Hippocampal formation (tissue), 2 donors: Measurements from ENCODE around the gene NR5A2.

ENCODE experiments used
- DNase-seq, 2 donors: peaks; one replicate each; lab custom pipeline; 2025; lab: John Stamatoyannopoulos, UW

Gene NR5A2

DNA sequence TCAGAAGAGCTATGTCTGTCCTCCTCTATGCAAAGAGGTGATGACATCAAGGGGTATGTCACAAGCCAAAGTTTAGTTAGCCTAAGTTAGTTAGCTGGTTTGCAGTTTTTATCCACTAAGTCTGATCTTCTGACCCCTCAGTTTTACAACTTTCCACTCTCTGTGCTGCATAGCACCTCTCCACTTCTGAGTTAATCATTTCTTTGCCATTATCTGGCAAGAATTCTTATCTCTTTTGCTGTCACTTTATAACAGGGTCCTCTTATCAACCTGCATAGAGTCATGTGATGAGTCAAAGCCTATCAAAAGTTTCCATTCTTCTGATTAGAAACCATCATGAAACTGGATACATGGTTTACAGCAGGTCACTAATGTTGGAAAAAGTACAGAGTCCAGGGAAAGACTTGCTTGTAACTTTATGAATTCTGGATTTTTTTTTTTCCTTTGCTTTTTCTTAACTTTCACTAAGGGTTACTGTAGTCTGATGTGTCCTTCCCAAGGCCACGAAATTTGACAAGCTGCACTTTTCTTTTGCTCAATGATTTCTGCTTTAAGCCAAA is at the start of gene NR5A2:
NR5A2 (plus strand) TSS at position 447 of the 560 bp plus-strand sequence. CDS start 138 bp downstream, outside the sequence.
- no peak for DNase-seq

GRCh38 chr1:199978408-199978940 is 49.0 kb upstream of the NR5A2 start:
- no peak for DNase-seq

DNA sequence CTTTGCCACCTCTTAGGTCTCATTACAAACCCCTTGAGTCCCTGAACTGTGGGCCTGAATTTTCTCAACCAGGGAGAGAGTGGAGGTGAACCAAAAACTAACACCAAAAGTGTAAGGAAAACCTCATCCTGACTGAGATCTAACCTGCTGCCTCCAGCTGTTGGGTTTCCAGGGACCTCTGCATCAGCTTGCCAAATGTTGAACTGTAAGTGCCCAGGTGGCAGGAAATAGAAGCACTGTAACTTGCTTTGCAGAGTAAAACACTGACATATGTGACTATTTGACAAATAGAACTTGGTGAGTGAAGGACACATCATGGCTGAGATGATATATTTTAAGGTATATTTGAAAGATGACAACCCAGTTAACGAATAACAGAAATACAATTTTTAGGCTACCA is 48.4 kb upstream of the NR5A2 start:
- DNase-seq: no peak

DNA sequence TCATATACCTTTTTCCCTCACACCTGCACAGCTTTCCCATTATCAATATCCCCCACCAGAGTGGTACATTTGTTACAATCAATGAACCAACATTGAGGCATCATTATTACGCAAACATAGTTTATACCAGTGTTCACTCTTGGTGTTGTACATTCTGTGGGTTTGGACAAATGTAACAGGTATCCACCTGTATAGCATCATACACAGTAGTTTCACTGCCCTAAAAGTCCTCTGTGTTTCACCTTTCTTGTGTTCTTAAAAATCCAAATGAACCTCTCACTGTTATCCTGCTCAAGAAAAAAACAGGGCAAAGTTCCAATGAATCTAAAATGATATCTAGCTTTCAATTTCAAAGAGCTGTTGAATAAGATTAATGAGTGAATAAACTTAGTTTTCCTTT is 45.9 kb upstream of the NR5A2 start:
- no peak for DNase-seq

- DNase-seq: no peak
These were observed 44.9 kb upstream of the NR5A2 start for GRCh38 chr1:199982606-199983005.

DNA sequence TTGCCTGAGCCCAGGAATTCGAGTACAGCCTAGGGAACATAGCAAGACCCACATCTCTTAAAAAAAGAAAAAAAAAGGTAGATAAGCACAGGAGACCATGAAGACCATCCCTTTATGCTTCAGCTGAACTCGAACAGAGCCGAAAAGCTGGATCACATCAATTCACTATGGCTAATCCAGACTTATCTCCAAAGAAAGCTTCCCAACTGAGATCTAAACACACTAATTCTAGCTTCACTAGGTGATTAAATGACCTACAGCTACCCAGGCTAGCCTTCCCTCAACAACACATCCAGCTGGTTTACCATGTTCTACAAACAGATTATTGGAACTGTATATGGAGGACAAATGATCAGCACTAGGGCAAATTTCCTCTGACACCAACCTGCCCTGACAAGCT is 44.0 kb upstream of the NR5A2 start:
- no peak for DNase-seq

DNA sequence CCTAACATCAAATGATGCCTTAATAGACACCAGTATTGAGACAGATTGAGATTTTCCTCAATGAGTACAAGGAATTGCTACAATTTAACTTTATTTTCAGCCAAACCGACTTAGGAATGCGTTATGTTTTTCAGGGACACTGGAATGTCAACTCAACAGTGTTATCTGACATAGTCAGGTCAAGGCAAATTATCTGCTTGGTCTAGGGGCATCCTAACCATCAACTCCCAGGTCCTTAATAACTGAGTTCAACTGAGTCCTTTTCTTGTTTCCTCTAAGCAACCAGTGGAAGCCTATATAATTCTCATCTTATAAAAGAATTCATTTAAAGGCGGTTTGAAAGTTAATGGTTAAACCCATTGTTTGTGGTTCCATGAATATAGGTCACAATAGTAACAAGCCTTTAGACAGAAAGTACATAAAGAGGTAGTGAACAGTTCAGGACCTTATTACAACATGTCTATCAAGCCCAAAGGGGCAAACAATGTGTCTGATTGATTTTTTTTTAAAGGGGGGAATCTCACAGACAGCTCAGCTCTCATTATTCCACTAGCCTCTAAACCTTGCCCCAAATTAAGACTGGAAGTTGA is 32.3 kb upstream of the NR5A2 start:
- no peak for DNase-seq

- DNase-seq: no peak
These were observed 22.3 kb upstream of the NR5A2 start for GRCh38 chr1:200005165-200005564.

DNA sequence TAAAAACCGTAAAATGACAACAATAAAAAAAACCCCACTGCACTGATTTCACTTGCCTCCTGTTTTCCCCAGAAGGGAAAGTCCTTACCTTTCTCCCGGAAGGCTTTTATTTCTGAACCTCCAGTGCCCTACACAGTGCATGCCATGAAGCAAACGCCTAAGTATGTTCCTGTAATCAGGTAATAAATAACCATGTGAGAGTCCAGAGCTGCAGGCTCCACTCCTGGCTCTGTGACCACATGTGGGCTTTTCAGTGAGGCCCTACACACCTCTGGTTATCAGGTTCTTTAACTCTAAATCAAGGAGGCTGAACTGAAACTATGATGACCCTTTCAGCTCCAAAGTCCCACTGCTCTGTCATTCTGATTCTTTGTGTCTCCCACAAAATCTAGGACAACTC is 20.8 kb upstream of the NR5A2 start:
- DNase-seq: no peak

DNA sequence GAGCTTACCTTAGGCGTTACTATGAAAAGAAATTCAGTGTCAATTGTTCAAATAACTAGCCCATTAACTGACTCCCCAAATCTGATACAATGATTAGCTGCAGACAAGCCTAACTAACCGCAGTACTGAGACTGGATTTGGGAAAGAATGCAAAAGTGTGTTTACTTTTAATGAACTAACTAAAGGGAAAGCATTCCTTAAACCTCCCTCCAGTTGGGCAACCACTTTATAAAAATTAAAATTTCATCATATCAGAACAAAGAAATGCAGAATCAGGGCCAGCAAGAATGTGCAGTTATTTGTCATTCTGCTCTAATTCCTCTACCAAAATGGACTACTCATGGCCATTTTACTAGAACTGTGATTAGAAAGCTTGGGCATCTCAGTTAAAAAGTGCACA is 11.7 kb upstream of the NR5A2 start:
- DNase-seq: no peak

GRCh38 chr1:200021577-200022238 is 5.8 kb upstream of the NR5A2 start:
- no peak for DNase-seq

- DNase-seq: no peak
These were observed 5.2 kb upstream of the NR5A2 start for GRCh38 chr1:200022239-200022804.

GRCh38 chr1:200028586-200029034 is 1.1 kb downstream of the NR5A2 start:
- DNase-seq: no peak

DNA sequence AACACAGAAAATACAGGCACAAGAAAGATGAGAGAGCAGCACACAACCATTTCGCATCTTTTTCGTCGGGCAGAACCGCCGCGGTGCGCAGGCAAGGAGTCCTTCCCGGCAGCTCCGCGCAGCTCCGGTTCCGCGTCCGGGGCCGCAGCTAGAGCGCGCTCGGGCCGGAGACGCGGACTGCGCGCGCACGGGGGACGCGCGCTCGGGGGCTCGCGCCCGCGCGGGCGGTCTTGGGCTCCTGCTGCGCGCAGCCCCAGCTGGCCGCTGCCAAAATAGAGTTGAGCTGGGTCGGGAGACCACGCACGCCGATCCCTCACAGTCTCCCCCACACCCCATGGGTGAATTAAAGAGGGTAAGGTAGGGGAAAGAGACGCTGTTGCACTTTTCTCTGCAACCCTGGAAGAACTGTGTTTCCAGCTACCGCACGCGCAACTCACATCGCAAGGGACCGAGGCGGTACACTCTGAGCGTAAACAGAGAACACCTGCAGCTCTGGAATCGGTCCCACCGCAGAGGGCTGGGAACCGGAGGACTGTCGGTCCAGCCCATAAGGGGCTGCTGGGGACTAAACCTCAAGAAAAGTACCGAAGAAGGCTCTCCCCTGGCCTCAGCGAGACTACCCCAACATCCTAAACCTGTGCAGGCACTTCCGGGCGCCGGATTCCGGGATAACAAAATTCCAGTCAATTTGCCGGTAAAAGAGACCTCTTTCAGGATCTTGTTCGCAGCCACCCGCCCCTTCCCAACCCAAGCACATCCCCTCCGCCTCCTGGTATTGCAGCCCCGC is 1.7 kb downstream of the NR5A2 start:
- DNase-seq: no peak

DNA sequence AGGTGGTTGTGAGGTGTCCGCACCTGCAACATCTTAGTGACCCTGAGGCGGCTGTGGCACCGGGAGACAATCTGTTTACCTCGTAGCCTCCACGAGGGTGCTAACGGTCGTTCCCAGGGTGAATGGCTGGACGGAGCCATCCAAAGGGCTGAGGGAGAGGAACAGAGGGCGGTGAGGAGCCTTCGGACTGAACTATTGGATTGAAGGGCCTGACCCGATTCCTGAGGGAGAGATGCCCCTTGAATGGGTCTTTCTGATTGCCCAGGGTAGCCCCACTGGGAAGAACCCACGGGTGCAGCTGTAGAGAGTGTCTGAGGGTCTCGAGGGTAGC is 2.3 kb downstream of the NR5A2 start:
- DNase-seq: no peak

GRCh38 chr1:200030791-200031190 is 3.3 kb downstream of the NR5A2 start:
- no peak for DNase-seq

DNA sequence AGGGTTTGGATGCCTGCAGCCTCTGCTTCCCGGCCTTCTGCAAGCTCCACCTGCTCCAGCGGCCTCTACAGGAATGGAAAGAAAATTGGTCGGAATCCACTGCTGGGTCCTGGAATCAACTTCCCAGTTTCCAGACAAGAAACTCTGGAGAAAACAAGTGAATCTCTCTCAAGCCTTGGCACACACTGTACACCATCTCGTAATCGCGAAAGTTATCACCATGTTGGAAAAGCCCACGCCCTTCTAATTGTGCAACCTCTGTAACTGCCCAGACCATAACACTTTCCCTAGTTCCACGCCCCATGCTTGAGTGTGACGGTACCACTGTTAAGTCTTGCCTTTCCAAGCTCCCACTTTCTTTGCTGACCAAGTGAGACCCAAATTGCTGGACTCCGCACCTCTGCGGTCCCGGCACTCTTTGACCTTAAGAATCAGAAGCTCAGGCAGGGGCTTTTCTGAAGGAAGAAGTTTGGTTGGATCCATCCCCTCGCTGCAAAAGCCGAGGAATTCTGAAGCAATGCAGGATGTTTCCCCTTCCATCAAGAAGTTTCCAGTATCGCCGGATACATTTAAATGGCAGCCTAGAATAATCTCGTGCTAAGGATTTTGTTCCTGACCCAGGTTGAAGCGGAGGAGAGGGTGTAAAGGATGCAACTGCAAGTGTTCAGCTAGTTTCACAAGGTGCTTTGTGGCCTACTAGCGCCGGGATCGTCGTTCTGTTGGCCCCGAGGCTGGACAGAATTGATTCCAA is 6.2 kb downstream of the NR5A2 start:
- DNase-seq: no peak

DNA sequence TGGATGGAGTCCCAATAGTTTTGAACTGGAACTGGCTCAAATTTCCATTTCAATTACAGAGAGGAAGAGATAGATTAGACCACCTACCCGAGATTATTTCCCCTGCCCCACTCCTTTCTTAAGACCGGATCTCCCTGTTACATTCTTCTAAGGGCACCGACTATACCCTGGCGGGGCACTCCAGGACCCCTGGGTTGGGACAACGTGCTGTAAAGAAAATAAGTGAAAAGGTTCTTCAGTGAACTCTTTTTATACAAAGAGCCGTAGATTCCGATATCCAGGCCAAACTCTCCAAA is 6.7 kb downstream of the NR5A2 start:
- no peak for DNase-seq

GRCh38 chr1:200034761-200035396 is 7.4 kb downstream of the NR5A2 start:
- no peak for DNase-seq

DNA sequence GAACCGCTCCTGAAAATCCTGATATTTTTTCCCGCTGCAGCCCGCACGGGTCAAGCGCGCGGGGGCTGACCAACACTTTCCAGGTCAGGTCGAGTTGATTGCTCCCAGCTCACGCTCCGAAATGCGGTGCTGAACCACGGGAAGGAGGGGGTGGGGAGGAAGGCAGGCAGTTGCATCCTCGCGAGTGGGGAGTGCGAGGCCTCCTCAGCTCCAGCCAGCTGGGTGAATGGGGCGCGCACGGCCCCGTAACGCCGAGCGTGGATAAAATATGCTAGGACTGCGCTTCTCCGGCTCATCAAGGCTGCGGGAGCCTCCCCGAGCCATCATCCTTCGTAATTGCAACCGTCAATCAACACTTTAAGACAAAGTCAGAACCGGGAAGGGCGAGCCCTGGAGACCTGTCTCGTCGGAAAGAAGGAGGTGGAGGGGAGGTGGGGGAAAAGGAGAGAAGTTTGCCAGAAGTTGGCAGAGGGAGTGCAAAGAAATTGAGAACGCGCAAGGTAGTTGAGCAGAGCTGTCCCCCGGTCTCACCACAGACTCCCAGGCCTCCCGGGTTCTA is 8.0 kb downstream of the NR5A2 start:
- no peak for DNase-seq
